IMR-90 (cell line): ENCODE data around the gene CIB2.

ENCODE experiments used
- BHLHE40 ChIP-seq: fragments of 150-350 bp; IDR thresholded peaks from 2 replicates; pipeline ENCODE4 v1.6.1; 2016; ENCODE audit warnings: mild to moderate bottlenecking, low read depth, low read length
- CEBPB ChIP-seq: IDR thresholded peaks from 2 replicates; pipeline ENCODE4 v1.6.1; 2012; ENCODE audit warnings: low read depth, low read length, improper control_type of control experiment
- CHD1 ChIP-seq: IDR thresholded peaks from 2 replicates; pipeline ENCODE4 v1.6.1; 2012; ENCODE audit warnings: low read depth, low read length, improper control_type of control experiment
- FOS ChIP-seq: fragments of 150-350 bp; IDR thresholded peaks from 2 replicates; pipeline ENCODE4 v1.6.1; 2016; ENCODE audit warnings: low read depth, low read length
- MAFK ChIP-seq: IDR thresholded peaks from 2 replicates; pipeline ENCODE4 v1.6.1; 2012; ENCODE audit warnings: low read depth, low read length, improper control_type of control experiment
- MAZ ChIP-seq: IDR thresholded peaks from 2 replicates; pipeline ENCODE4 v1.6.1; 2012; ENCODE audit warnings: low read depth, mild to moderate bottlenecking, low read length, improper control_type of control experiment, moderate library complexity, borderline replicate concordance
- MXI1 ChIP-seq: IDR thresholded peaks from 2 replicates; pipeline ENCODE4 v1.6.1; 2012; ENCODE audit warnings: low read depth, mild to moderate bottlenecking, low read length, moderate library complexity, borderline replicate concordance
- NFE2L2 ChIP-seq: fragments of 150-350 bp; IDR thresholded peaks from 2 replicates; pipeline ENCODE4 v1.6.1; 2016; ENCODE audit warnings: low read depth, mild to moderate bottlenecking, low read length
- POLR2A ChIP-seq: IDR thresholded peaks from 2 replicates; pipeline ENCODE4 v1.6.1; 2012; ENCODE audit warnings: mild to moderate bottlenecking, low read depth, low read length
- TF ChIP-seq, protein P1 (sequence below): conservative IDR thresholded peaks from 2 replicates; pipeline ENCODE4 v1.5.1; 2012; ENCODE audit warnings: mild to moderate bottlenecking, low read depth, low read length, improper control_type of control experiment
- TF ChIP-seq, protein P2 (sequence below): fragments of 150-350 bp; IDR thresholded peaks from 2 replicates; pipeline ENCODE4 v1.6.1; 2016; ENCODE audit warnings: low read depth, mild to moderate bottlenecking, low read length, moderate library complexity, borderline replicate concordance
- TF ChIP-seq, protein P3 (sequence below): fragments of 150-350 bp; IDR thresholded peaks from 2 replicates; pipeline ENCODE4 v1.6.1; 2017; ENCODE audit warnings: mild to moderate bottlenecking, antibody characterized with exemption, low read length, low read depth

DNA sequence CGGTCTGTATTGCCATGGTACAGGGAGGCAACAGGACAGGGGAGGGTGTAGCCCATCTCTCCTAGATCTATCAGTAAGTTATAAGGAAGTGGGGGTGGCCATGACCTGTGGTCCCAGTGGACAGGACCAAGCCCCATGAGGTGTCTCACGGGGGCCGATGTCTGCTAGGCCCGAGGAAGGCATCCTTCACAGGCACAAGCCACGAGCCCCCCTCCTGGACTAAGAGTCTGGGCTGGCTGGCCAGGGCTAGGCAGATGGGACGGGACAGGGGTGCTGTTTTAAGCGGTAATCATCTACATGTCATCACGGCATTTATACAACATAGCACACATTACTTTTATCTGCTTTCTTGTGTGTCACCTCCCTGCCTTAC, 51.2 kb downstream of the CIB2 start:
- TF ChIP-seq CEBPB (no peak), POLR2A (no peak), CHD1 (no peak), FOS (no peak), MAZ (no peak), NFE2L2 (no peak), BHLHE40 (no peak), MXI1 (no peak), MAFK (no peak)
- TF ChIP-seq, protein P1, sequence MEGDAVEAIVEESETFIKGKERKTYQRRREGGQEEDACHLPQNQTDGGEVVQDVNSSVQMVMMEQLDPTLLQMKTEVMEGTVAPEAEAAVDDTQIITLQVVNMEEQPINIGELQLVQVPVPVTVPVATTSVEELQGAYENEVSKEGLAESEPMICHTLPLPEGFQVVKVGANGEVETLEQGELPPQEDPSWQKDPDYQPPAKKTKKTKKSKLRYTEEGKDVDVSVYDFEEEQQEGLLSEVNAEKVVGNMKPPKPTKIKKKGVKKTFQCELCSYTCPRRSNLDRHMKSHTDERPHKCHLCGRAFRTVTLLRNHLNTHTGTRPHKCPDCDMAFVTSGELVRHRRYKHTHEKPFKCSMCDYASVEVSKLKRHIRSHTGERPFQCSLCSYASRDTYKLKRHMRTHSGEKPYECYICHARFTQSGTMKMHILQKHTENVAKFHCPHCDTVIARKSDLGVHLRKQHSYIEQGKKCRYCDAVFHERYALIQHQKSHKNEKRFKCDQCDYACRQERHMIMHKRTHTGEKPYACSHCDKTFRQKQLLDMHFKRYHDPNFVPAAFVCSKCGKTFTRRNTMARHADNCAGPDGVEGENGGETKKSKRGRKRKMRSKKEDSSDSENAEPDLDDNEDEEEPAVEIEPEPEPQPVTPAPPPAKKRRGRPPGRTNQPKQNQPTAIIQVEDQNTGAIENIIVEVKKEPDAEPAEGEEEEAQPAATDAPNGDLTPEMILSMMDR, result no peak
- TF ChIP-seq, protein P2, sequence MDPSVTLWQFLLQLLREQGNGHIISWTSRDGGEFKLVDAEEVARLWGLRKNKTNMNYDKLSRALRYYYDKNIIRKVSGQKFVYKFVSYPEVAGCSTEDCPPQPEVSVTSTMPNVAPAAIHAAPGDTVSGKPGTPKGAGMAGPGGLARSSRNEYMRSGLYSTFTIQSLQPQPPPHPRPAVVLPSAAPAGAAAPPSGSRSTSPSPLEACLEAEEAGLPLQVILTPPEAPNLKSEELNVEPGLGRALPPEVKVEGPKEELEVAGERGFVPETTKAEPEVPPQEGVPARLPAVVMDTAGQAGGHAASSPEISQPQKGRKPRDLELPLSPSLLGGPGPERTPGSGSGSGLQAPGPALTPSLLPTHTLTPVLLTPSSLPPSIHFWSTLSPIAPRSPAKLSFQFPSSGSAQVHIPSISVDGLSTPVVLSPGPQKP, result no peak
- TF ChIP-seq, protein P3, sequence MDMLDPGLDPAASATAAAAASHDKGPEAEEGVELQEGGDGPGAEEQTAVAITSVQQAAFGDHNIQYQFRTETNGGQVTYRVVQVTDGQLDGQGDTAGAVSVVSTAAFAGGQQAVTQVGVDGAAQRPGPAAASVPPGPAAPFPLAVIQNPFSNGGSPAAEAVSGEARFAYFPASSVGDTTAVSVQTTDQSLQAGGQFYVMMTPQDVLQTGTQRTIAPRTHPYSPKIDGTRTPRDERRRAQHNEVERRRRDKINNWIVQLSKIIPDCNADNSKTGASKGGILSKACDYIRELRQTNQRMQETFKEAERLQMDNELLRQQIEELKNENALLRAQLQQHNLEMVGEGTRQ, result no peak
